HG02943 (cell line): Measurements from ENCODE around the gene SDHAF1.

ENCODE experiments used
- ATAC-seq: cut with Tn5 transposase; IDR thresholded peaks from one replicate; pipeline ENCODE4 v1.9.1; 2021; ENCODE audit warnings: mild to moderate bottlenecking, low read depth, moderate library complexity; ENCODE audit not compliant: unreplicated experiment

The SDHAF1 gene

DNA sequence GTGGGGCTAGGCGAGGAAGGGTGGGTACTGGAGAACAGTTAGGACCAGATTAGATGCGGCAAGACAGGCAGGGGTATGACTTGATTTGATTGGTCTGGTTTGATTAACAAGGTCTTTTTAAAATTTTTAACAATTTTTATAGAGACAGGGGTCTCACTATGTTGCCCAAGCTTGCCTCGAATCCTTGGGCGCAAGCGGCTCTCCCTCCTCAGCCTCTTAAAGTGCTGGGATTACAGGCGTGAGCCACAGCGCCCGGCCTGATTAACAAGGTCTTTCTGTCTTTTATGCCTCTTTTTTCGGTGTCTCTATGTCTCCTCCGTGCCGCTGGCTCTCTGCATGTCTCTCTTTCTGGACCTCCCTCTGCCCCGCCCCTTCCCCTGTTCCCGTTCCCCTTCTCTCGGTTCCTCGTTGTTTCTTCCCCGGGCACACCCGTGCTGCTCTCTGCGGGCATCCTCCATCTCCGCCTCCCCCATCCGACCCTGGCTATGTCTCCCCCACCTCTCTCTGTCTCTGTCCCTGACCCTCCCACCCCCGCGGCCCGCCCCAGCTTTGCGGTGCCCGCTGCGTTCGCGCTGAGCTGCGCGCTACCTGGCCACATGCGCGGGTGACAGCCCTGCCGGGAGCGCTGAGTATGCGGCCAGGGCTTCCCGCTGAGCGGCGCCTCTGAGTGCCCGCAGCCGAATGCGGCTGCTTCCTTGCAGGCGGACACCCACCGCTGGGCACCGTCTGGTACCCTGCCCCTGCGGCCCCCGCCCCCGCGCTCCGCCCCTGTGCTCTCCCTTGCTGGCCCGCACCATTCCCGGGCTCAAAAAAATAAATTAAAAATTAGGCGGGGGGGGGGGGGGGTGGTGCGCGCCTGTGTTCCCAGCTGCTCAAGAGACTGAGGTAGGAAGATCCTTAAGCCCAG lies 8.1 kb upstream of the SDHAF1 start:
- ATAC-seq = no peak

DNA sequence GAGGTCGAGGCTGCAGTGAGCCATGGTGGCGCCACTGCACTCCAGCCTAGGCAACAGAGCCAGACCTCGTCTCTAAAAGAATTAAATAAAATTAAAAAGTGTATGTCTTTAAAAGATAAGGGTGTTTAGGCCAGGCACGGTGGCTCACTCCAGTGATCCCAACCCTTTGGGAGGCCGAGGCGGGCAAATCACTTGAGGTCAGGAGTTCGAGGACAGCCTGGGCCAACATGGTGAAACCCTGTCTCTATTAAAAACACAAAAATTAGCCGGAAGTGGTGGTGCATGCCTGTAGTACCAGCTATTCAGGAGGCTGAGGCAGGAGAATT lies 7.5 kb upstream of the SDHAF1 start:
- no peak for ATAC-seq

GRCh38 chr19:35988824-35989223 lies 6.2 kb upstream of the SDHAF1 start:
- ATAC-seq = no peak

DNA sequence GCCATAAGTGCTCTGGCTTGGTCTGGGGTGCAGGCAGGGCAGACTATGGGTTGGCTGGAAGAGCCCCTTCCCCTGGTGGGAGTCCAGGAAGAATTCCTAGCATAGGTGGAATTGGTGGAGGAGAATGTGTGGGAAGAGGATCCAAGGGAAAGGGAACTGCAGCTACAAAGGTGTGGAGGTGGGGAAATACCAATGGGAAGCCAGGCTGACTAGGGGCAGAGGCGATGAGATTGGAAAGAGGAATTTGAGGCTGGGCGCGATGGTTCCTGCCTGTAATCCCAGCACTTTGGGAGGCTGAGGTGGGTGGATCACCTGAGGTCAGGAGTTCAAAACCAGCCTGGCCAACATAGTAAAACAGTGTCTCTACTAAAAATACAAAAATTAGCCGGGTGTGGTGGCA lies 4.8 kb upstream of the SDHAF1 start:
- no peak for ATAC-seq

- no peak for ATAC-seq
Observed at GRCh38 chr19:35990771-35991730, 3.9 kb upstream of the SDHAF1 start.

- ATAC-seq = no peak
Observed at GRCh38 chr19:35991731-35992450, 3.1 kb upstream of the SDHAF1 start.

- no peak for ATAC-seq
Observed at GRCh38 chr19:35992907-35993765, 1.9 kb upstream of the SDHAF1 start.

GRCh38 chr19:35993923-35994598 lies 927 bp upstream of the SDHAF1 start:
- ATAC-seq = no peak

GRCh38 chr19:35996777-35997176 lies 1.8 kb downstream of the SDHAF1 start:
- no peak for ATAC-seq

DNA sequence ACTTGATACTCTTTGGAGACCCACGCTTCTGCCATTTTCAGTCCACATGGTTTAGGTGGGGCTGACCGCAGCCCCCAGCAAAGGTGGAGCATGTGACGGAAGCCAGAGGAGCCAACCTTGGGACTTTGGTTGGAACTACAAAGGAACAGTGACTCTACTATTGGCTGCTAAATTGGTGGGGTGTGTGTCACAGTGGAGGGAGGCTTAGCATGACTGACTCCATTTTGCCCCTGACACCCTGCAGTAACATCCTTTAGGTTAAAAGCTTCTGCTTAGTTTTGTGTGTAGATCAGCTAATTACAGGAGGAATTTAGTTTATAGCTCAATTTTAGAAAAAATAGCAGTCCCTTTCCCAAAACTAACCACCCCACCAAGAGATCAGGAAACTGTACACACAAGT lies 6.6 kb downstream of the SDHAF1 start:
- ATAC-seq = no peak

- ATAC-seq = no peak
Observed at GRCh38 chr19:36003284-36003683, 8.3 kb downstream of the SDHAF1 start.

- ATAC-seq = no peak
Observed at GRCh38 chr19:36006955-36007354, 12.0 kb downstream of the SDHAF1 start.

GRCh38 chr19:36008336-36008978 lies 13.5 kb downstream of the SDHAF1 start, which contains the start of gene SYNE4:
Gene SYNE4, minus strand, starts transcription at chr19:36008813. Its CDS starts 132 bp downstream, at chr19:36008681.
- ATAC-seq = no peak

DNA sequence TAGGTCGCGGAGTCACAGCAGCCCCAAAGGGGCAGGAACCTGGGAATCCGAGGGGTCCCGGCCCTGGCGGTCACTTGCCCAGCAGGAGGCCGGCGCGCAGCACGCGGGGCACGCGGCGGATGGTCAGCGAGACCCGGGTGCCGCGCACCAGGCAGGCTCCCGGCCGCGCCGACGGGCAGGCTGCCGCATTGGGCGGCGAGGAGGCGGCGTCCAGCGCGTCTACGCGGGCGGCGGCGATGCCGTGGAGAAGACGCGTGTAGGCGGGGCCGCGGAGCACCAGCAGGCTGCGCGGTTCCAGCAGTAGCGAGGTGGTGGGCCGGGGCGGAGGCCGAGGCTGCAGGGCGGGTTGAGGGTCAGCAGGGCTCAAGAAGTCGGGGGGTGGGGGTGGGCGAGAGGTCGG lies 14.2 kb downstream of the SDHAF1 start:
- ATAC-seq = no peak

DNA sequence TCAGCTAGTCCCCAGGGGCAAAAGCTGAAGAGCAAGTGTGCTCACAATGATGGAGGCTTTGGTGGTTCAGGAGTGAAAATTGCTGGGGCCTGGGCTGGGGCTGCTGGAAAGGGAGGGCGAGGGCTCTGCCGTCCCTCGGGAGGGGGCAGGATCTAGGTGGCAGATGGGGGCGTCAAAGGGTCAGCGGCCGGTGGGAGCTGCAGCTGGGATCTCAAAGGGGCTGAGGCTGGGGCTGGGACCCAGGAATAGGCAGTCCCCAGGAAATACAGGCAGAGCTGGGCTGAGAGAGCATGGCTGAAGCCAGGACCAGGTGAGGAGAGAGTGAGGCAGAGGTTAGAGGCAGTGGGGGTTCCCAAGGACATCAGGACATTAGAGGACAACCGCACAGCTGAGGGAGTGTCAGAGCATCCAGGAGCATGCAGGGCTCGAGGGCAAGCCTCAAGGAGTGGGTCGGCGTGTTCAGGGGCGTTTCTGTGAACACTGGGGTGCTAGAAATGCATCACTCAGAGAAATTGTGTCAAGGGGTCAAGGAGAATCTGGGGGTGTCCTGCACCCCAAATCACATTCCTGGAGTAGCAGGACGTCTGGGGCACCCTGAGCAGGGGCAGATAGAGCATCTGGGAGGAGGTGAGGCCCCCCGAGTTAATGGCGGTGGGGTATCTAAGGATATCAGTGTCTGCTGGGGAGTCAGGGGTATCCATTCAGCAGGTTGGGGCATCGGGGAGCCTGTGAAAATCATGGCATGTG lies 14.8 kb downstream of the SDHAF1 start:
- no peak for ATAC-seq

DNA sequence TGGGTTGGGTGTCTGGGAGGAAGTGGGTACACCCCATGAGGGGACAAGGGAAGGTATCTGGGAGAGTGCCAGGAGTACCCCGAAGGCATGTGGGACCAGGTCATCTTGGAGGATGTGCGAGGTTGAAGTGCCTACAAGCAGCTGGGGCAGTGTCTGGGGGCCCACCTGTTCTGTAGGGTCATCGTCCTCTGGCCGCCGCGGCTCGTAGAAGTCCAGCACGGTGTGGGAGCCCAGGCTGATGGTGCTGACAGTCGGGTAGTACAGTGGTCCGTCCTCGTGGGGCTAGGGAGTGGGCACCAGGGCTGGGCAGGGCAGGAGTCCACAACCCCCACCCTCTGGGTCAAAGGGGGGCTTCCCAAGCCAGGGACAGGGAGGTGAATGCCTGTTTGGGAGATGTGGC lies 15.4 kb downstream of the SDHAF1 start:
- no peak for ATAC-seq

GRCh38 chr19:36013280-36014011 lies 18.5 kb downstream of the SDHAF1 start:
- ATAC-seq = no peak
